SK-N-SH (cell line): Measurements from ENCODE around the gene AP4E1.

Source experiments
- ELF1 ChIP-seq: IDR thresholded peaks from 2 replicates; pipeline ENCODE4 v1.4.0; 2012
- EP300 ChIP-seq, 2 experiments: IDR thresholded peaks; 2 replicates each; pipeline versions ENCODE4 v1.4.0 to v1.6.1; 2012; ENCODE audit warnings: borderline replicate concordance in 1 of 2, low read depth in 1 of 2, low read length in 1 of 2
- MEF2A ChIP-seq: IDR thresholded peaks from 2 replicates; pipeline ENCODE4 v1.4.0; 2012; ENCODE audit warnings: low read depth, borderline replicate concordance
- POLR2AphosphoS5 ChIP-seq: IDR thresholded peaks from 2 replicates; pipeline ENCODE4 v1.6.1; 2012; ENCODE audit warnings: low read depth, low read length
- RAD21 ChIP-seq: IDR thresholded peaks from 2 replicates; pipeline ENCODE4 v1.6.1; 2012; ENCODE audit warnings: mild to moderate bottlenecking, low read length
- RCOR1 ChIP-seq: fragments of 150-350 bp; IDR thresholded peaks from 2 replicates; pipeline ENCODE4 v1.6.1; 2017; ENCODE audit warnings: antibody characterized with exemption, low read length
- RFX5 ChIP-seq: IDR thresholded peaks from 2 replicates; pipeline ENCODE4 v1.6.1; 2012; ENCODE audit warnings: mild to moderate bottlenecking, improper control_type of control experiment, low read length
- SIN3A ChIP-seq: IDR thresholded peaks from 2 replicates; pipeline ENCODE4 v1.6.1; 2012; ENCODE audit warnings: low read depth, mild to moderate bottlenecking, low read length, moderate library complexity, borderline replicate concordance
- SMC3 ChIP-seq: IDR thresholded peaks from 2 replicates; pipeline ENCODE4 v1.6.1; 2012; ENCODE audit warnings: low read depth, low read length, improper control_type of control experiment
- TEAD4 ChIP-seq: IDR thresholded peaks from 2 replicates; pipeline ENCODE4 v1.4.0; 2012; ENCODE audit warnings: mild to moderate bottlenecking, borderline replicate concordance; ENCODE audit not compliant: insufficient read depth
- TF ChIP-seq, protein P1 (sequence below): fragments of 200-600 bp; sonication (generic); IDR thresholded peaks from 2 replicates; pipeline ENCODE4 v1.6.1; 2017; ENCODE audit warnings: antibody characterized with exemption, mild to moderate bottlenecking, moderate library complexity
- TF ChIP-seq, protein P2 (sequence below): IDR thresholded peaks from 2 replicates; pipeline ENCODE4 v1.4.0; 2012; ENCODE audit warnings: low read depth
- TF ChIP-seq, protein P3 (sequence below): IDR thresholded peaks from 2 replicates; pipeline ENCODE4 v1.4.0; 2012; ENCODE audit warnings: low read depth, borderline replicate concordance

DNA sequence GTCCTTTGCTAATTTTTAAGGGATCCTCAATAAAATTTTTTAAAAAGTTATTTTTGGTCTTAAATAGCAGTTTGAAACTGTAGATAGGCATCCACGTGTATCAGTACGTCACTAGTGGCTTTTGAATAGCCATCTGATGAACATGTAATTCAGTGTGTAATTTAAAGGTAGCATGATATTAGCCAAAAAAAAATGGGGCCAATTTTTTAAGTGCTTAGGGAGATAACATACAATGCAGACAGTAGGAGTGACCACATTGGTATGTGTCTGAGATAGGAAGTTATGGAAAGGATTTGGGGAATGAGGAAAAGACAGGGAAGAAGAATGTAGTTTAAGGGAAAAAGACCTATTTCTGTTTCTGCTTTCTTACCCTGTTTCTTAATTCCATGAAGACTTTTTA lies 2.5 kb downstream of the AP4E1 start:
- TF ChIP-seq, protein P1, sequence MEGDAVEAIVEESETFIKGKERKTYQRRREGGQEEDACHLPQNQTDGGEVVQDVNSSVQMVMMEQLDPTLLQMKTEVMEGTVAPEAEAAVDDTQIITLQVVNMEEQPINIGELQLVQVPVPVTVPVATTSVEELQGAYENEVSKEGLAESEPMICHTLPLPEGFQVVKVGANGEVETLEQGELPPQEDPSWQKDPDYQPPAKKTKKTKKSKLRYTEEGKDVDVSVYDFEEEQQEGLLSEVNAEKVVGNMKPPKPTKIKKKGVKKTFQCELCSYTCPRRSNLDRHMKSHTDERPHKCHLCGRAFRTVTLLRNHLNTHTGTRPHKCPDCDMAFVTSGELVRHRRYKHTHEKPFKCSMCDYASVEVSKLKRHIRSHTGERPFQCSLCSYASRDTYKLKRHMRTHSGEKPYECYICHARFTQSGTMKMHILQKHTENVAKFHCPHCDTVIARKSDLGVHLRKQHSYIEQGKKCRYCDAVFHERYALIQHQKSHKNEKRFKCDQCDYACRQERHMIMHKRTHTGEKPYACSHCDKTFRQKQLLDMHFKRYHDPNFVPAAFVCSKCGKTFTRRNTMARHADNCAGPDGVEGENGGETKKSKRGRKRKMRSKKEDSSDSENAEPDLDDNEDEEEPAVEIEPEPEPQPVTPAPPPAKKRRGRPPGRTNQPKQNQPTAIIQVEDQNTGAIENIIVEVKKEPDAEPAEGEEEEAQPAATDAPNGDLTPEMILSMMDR: no peak
- TF ChIP-seq, protein P2, sequence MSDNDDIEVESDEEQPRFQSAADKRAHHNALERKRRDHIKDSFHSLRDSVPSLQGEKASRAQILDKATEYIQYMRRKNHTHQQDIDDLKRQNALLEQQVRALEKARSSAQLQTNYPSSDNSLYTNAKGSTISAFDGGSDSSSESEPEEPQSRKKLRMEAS: no peak
- TF ChIP-seq POLR2AphosphoS5: no peak
- TF ChIP-seq SIN3A: no peak
- TF ChIP-seq TEAD4: no peak
- TF ChIP-seq SMC3: no peak
- TF ChIP-seq MEF2A: no peak
- no peak for TF ChIP-seq RFX5
- no peak for TF ChIP-seq ELF1
- TF ChIP-seq, protein P3, sequence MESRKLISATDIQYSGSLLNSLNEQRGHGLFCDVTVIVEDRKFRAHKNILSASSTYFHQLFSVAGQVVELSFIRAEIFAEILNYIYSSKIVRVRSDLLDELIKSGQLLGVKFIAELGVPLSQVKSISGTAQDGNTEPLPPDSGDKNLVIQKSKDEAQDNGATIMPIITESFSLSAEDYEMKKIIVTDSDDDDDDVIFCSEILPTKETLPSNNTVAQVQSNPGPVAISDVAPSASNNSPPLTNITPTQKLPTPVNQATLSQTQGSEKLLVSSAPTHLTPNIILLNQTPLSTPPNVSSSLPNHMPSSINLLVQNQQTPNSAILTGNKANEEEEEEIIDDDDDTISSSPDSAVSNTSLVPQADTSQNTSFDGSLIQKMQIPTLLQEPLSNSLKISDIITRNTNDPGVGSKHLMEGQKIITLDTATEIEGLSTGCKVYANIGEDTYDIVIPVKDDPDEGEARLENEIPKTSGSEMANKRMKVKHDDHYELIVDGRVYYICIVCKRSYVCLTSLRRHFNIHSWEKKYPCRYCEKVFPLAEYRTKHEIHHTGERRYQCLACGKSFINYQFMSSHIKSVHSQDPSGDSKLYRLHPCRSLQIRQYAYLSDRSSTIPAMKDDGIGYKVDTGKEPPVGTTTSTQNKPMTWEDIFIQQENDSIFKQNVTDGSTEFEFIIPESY: no peak
- no peak for TF ChIP-seq EP300 (IDR thresholded peaks at IDR 0.05; ENCODE audit: borderline replicate concordance in 1 of 2, low read depth in 1 of 2, low read length in 1 of 2)
- TF ChIP-seq RCOR1: no peak
- no peak for TF ChIP-seq RAD21
